ENCODE measurements around the gene CLCNKA. TPM values are rescaled to one million over a fixed set of nuclear protein-coding genes. Genes with fewer than 3 reads are reported as not detected.
"Not testable (repeated sequence)": the region's sequence is repeated elsewhere in the genome, so short reads cannot be mapped to it uniquely, and the experiment has no call there.

CLCNKA gene
- total RNA-seq, 1 donor from 2014 or later, result not detected

- peak within 1 kb of the TSS; percentile 78 for H3K4me3 ChIP-seq
- TF ChIP-seq CTCF (IDR thresholded peaks at IDR 0.05), result no peak
- peak within 1 kb of the TSS; percentile 76 for H3K27ac ChIP-seq
- peak; percentile 99 for ATAC-seq
- intact Hi-C loops (cut with DNase I), result no loop called here
- peaks cover 14% of the 10 kb centered on the region for H3K4me1 ChIP-seq
- no peaks in the 10 kb centered on the region for H3K27me3 ChIP-seq
- peak; percentile 97 for DNase-seq
- H3K9me3 ChIP-seq, result no peaks in the 10 kb centered on the region
- peaks cover 16% of the 10 kb centered on the region for H3K36me3 ChIP-seq
Measured at GRCh38 chr1:15975805-15976680, 45.8 kb upstream of the CLCNKA start, which contains the start of gene ZBTB17. Gene ZBTB17 (minus strand): TSS chr1:15976101. CDS start chr1:15948495, 27,606 bp downstream.

- DNase-seq; H3K4me3 ChIP-seq; intact Hi-C loops (cut with DNase I); H3K27me3 ChIP-seq; H3K27ac ChIP-seq; H3K9me3 ChIP-seq; H3K36me3 ChIP-seq; ATAC-seq: not testable (repeated sequence)
- peaks cover 14% of the 10 kb centered on the region for H3K4me1 ChIP-seq
Measured at GRCh38 chr1:15977947-15978346, 43.9 kb upstream of the CLCNKA start.

GRCh38 chr1:15981679-15982078, 40.2 kb upstream of the CLCNKA start:
- H3K4me3 ChIP-seq, result no peak overlapping the region
- no peaks in the 10 kb centered on the region for H3K36me3 ChIP-seq
- H3K9me3 ChIP-seq, result no peaks in the 10 kb centered on the region
- no peaks in the 10 kb centered on the region for H3K27me3 ChIP-seq
- TF ChIP-seq CTCF (IDR thresholded peaks at IDR 0.05), result no peak
- no peak overlapping the region for H3K27ac ChIP-seq
- ATAC-seq (no peak), DNase-seq (no peak)
- no peaks in the 10 kb centered on the region for H3K4me1 ChIP-seq
- intact Hi-C loops (cut with DNase I), result no loop called here

GRCh38 chr1:15983275-15983674, 38.6 kb upstream of the CLCNKA start:
- TF ChIP-seq CTCF (IDR thresholded peaks at IDR 0.05), result no peak
- DNase-seq (no peak), ATAC-seq (no peak)
- Histone ChIP-seq H3K4me1 (no peaks in the 10 kb centered on the region), H3K27ac (no peak overlapping the region), H3K27me3 (no peaks in the 10 kb centered on the region), H3K4me3 (no peak overlapping the region), H3K36me3 (no peaks in the 10 kb centered on the region), H3K9me3 (no peaks in the 10 kb centered on the region)
- intact Hi-C loops (cut with DNase I), result no loop called here

- H3K27ac ChIP-seq, result no peak overlapping the region
- no peaks in the 10 kb centered on the region for H3K36me3 ChIP-seq
- H3K4me3 ChIP-seq, result no peak overlapping the region
- no peaks in the 10 kb centered on the region for H3K9me3 ChIP-seq
- DNase-seq, result no peak
- H3K27me3 ChIP-seq, result no peaks in the 10 kb centered on the region
- intact Hi-C loops (cut with DNase I), result no loop called here
- TF ChIP-seq CTCF (IDR thresholded peaks at IDR 0.05), result no peak
- no peaks in the 10 kb centered on the region for H3K4me1 ChIP-seq
- ATAC-seq, result no peak
Measured at GRCh38 chr1:15985611-15986297, 36.1 kb upstream of the CLCNKA start.
